Measurements from ENCODE around the gene AKR1B15. TPM values are rescaled to one million over a fixed set of nuclear protein-coding genes. Genes with fewer than 3 reads are reported as not detected.
"Not testable (repeated sequence)": the region's sequence is repeated elsewhere in the genome, so short reads cannot be mapped to it uniquely, and the experiment has no call there.

Gene AKR1B15
- total and polyA plus RNA-seq, 3 experiments from 2014 or later: not detected

DNA sequence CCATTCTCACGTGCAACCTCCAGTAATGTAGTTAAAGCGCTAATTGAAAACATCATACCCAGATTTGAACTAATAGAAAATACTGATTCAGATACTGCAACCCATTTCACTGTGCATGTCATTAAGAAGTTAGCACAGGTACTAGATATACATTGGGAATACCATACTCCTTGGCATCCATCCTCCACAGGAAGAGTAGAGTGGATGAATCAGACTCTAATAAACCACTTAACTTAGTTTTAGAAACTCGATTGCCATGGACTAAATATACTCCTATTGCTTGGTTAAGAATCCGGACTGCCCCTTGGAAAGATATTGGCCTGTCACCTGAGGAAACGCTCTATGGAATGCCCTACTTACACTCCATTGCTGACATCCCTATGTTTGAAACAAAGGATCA, 9.5 kb downstream of the AKR1B15 start:
- Histone ChIP-seq H3K9me3 (ENCODE audit: low read length) (no peaks in the 10 kb centered on the region), H3K36me3 (ENCODE audit: insufficient read depth, low read length) (no peaks in the 10 kb centered on the region), H3K4me3 (ENCODE audit: low read length) (no peak overlapping the region), H3K27me3 (ENCODE audit: insufficient read depth, low read length, poor library complexity, severe bottlenecking) (no peaks in the 10 kb centered on the region), H3K4me1 (ENCODE audit: insufficient read depth, low read length) (peaks cover 8% of the 10 kb centered on the region), H3K27ac (ENCODE audit: low read depth, low read length) (no peak overlapping the region)
- DNase-seq: no peak
- no peak overlapping the region for H3K27ac Mint-ChIP-seq
- peaks cover 10 to 26% of the 10 kb centered on the region in 2 donors for H3K27me3 Mint-ChIP-seq
- peaks cover 0 to 5% (median 2%) of the 10 kb centered on the region in 5 donors for H3K9me3 Mint-ChIP-seq
- CTCF ChIA-PET: no interaction called here
- POLR2A ChIA-PET: no interaction called here
- peaks cover 0 to 4% (median 0%) of the 10 kb centered on the region in 3 donors for H3K36me3 Mint-ChIP-seq
- no peak overlapping the region for H3K4me3 Mint-ChIP-seq
- H3K4me1 Mint-ChIP-seq: peaks cover 4 to 5% (median 4%) of the 10 kb centered on the region in 3 donors

GRCh38 chr7:134561616-134562015, 12.7 kb downstream of the AKR1B15 start:
- POLR2A ChIA-PET; H3K4me1 ChIP-seq (ENCODE audit: insufficient read depth, low read length); H3K36me3 ChIP-seq (ENCODE audit: insufficient read depth, low read length); H3K4me3 ChIP-seq (ENCODE audit: low read length); H3K27me3 ChIP-seq (ENCODE audit: insufficient read depth, low read length, poor library complexity, severe bottlenecking); H3K9me3 Mint-ChIP-seq; H3K9me3 ChIP-seq (ENCODE audit: low read length); H3K4me1 Mint-ChIP-seq; H3K27ac Mint-ChIP-seq; H3K27ac ChIP-seq (ENCODE audit: low read depth, low read length); DNase-seq: not testable (repeated sequence)
- peak overlapping the region in 3 of 7 donors; percentile 33 to 66 (median 48) for H3K4me3 Mint-ChIP-seq
- CTCF ChIA-PET: interaction anchor here (1.1 kb wide), 1 partner anchor 14 kb away, joined by 3 read pairs; no protein-coding TSS in a partner anchor
- H3K27me3 Mint-ChIP-seq: peaks cover 14 to 45% of the 10 kb centered on the region in 2 donors
- peaks cover 0 to 12% (median 0%) of the 10 kb centered on the region in 3 donors for H3K36me3 Mint-ChIP-seq

GRCh38 chr7:134562136-134562535, 13.2 kb downstream of the AKR1B15 start:
- peak in 1 of 5 donors; percentile 59 for DNase-seq
- CTCF ChIA-PET: no interaction called here

DNA sequence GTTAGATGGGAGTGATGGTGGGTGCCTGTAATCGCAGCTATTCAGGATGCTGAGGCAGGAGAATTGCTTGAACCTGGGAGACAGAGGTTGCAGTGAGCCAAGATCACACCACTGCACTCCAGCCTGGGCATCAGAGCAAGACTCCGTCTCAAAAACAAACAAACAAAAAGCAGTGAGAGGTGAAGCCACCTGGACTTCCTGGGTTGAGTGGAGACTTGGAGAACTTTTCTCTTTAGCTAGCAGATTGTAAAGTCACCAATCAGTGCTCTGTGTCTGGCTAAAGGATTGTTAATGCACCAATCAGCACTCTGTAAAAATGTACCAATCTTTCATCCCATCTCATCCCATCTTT, 14.5 kb downstream of the AKR1B15 start:
- POLR2A ChIA-PET; H3K4me1 Mint-ChIP-seq; DNase-seq; H3K36me3 ChIP-seq (ENCODE audit: insufficient read depth, low read length); H3K4me1 ChIP-seq (ENCODE audit: insufficient read depth, low read length); H3K27me3 ChIP-seq (ENCODE audit: insufficient read depth, low read length, poor library complexity, severe bottlenecking); H3K27ac Mint-ChIP-seq; H3K27ac ChIP-seq (ENCODE audit: low read depth, low read length); H3K9me3 ChIP-seq (ENCODE audit: low read length); H3K4me3 ChIP-seq (ENCODE audit: low read length): not testable (repeated sequence)
- Mint-ChIP-seq H3K36me3 (peaks cover 0 to 15% (median 0%) of the 10 kb centered on the region in 3 donors), H3K4me3 (peak overlapping the region in 1 of 7 donors; percentile 69), H3K9me3 (peaks cover 0 to 13% (median 6%) of the 10 kb centered on the region in 5 donors), H3K27me3 (peaks cover 14 to 40% of the 10 kb centered on the region in 2 donors)
- CTCF ChIA-PET: interaction anchor here (0.6 kb wide), 1 partner anchor 1118 kb away, joined by 3 read pairs; no protein-coding TSS in a partner anchor

More at GRCh38 chr7:134562136-134562535, 13.2 kb downstream of the AKR1B15 start:
- H3K4me3 ChIP-seq (ENCODE audit: low read length): no peak overlapping the region
- Mint-ChIP-seq H3K9me3 (peaks cover 0 to 9% (median 5%) of the 10 kb centered on the region in 5 donors), H3K4me1 (peaks cover 4 to 5% (median 4%) of the 10 kb centered on the region in 3 donors), H3K27ac (no peak overlapping the region), H3K36me3 (peaks cover 0 to 12% (median 0%) of the 10 kb centered on the region in 3 donors), H3K4me3 (peak overlapping the region in 2 of 7 donors; percentile 33 to 66), H3K27me3 (peaks cover 14 to 49% of the 10 kb centered on the region in 2 donors)
- no peaks in the 10 kb centered on the region for H3K9me3 ChIP-seq (ENCODE audit: low read length)
- H3K27ac ChIP-seq (ENCODE audit: low read depth, low read length): no peak overlapping the region
- POLR2A ChIA-PET: no interaction called here
- H3K27me3 ChIP-seq (ENCODE audit: insufficient read depth, low read length, poor library complexity, severe bottlenecking): no peaks in the 10 kb centered on the region
- no peaks in the 10 kb centered on the region for H3K36me3 ChIP-seq (ENCODE audit: insufficient read depth, low read length)
- peaks cover 8% of the 10 kb centered on the region for H3K4me1 ChIP-seq (ENCODE audit: insufficient read depth, low read length)

DNA sequence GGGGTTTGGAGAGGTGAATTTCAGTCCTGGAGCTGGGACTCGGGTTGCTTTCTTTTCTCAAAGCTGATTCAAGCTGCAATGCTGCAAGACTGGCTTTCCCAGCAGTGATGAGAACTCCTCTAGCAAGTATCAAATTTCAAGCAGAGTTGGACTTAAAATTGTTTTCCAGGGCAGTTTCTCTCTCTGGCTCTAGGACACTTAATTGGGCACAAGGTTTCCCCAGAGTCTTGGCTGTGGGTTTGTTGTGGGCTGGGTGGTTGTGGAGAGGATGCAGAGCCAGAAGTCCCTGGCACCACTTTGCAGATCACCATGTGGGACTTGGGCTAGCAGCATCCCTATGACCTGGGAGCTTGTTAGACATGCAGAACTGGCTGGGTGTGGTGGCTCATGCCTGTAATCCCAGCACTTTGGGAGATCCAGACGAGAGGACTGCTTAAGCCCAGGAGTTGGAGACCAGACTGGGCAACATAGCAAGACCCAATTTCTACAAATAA, 16.8 kb downstream of the AKR1B15 start:
- H3K36me3 ChIP-seq (ENCODE audit: insufficient read depth, low read length): no peaks in the 10 kb centered on the region
- peaks cover 0 to 19% (median 11%) of the 10 kb centered on the region in 5 donors for H3K9me3 Mint-ChIP-seq
- H3K4me1 ChIP-seq (ENCODE audit: insufficient read depth, low read length): peaks cover 8% of the 10 kb centered on the region
- DNase-seq: no peak
- H3K27me3 ChIP-seq (ENCODE audit: insufficient read depth, low read length, poor library complexity, severe bottlenecking): no peaks in the 10 kb centered on the region
- H3K36me3 Mint-ChIP-seq: peaks cover 0 to 19% (median 0%) of the 10 kb centered on the region in 3 donors
- CTCF ChIA-PET: no interaction called here
- no peak overlapping the region for H3K4me3 ChIP-seq (ENCODE audit: low read length)
- H3K27ac Mint-ChIP-seq: no peak overlapping the region
- no peaks in the 10 kb centered on the region for H3K9me3 ChIP-seq (ENCODE audit: low read length)
- peaks cover 14 to 31% of the 10 kb centered on the region in 2 donors for H3K27me3 Mint-ChIP-seq
- peaks cover 4 to 5% (median 4%) of the 10 kb centered on the region in 3 donors for H3K4me1 Mint-ChIP-seq
- H3K27ac ChIP-seq (ENCODE audit: low read depth, low read length): no peak overlapping the region
- POLR2A ChIA-PET: no interaction called here
- H3K4me3 Mint-ChIP-seq: no peak overlapping the region

DNA sequence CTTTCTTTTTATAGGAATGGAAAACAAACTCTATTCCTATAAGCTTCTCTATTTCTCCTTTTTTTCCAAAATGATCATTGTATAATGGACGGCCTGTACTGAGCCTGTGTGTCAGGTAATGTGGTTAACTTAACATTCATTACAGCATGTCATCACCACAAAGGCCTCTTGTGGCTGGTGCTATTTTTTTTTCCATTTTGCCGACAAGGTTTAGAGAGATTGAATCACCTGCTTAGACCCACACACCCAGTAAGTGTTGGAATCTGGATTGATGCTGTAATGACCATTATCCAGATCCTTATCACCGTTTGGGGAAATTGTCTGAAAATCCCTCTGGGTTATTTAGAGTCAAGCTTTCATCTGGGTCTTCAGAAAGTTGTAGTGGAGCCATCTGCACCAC, 18.5 kb downstream of the AKR1B15 start:
- Mint-ChIP-seq H3K4me1 (no peaks in the 10 kb centered on the region), H3K27ac (no peak overlapping the region), H3K4me3 (no peak overlapping the region), H3K9me3 (peaks cover 0 to 19% (median 12%) of the 10 kb centered on the region in 5 donors), H3K27me3 (peaks cover 16 to 31% of the 10 kb centered on the region in 2 donors), H3K36me3 (peaks cover 0 to 16% (median 2%) of the 10 kb centered on the region in 3 donors)
- no peak for DNase-seq
- POLR2A ChIA-PET: no interaction called here
- Histone ChIP-seq H3K4me1 (ENCODE audit: insufficient read depth, low read length) (no peaks in the 10 kb centered on the region), H3K27ac (ENCODE audit: low read depth, low read length) (no peak overlapping the region), H3K27me3 (ENCODE audit: insufficient read depth, low read length, poor library complexity, severe bottlenecking) (no peaks in the 10 kb centered on the region), H3K9me3 (ENCODE audit: low read length) (no peaks in the 10 kb centered on the region), H3K36me3 (ENCODE audit: insufficient read depth, low read length) (no peaks in the 10 kb centered on the region), H3K4me3 (ENCODE audit: low read length) (no peak overlapping the region)
- CTCF ChIA-PET: no interaction called here

DNA sequence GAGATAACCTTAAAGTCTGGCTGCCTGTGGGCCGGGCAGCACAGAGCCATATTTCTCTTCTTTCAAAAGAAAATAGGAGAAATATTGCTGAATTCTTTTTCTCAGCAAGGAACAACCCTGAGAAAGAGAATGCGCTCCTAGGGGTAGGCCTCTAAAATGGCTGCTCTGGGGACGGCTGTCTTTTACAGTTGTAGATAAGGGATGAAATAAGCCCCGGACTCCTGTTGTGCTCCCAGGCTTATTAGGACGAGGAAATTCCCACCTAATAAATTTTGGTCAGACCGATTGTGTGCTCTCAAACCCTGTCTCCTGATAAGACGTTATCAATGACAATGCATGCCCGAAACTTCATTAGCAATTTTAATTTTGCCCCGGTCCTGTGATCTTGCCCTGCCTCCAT, 21.1 kb downstream of the AKR1B15 start:
- H3K36me3 ChIP-seq (ENCODE audit: insufficient read depth, low read length); H3K4me1 Mint-ChIP-seq; H3K9me3 ChIP-seq (ENCODE audit: low read length); H3K4me3 Mint-ChIP-seq; H3K36me3 Mint-ChIP-seq; POLR2A ChIA-PET; DNase-seq; H3K4me1 ChIP-seq (ENCODE audit: insufficient read depth, low read length); H3K4me3 ChIP-seq (ENCODE audit: low read length); CTCF ChIA-PET; H3K27me3 ChIP-seq (ENCODE audit: insufficient read depth, low read length, poor library complexity, severe bottlenecking); H3K27ac Mint-ChIP-seq; H3K27ac ChIP-seq (ENCODE audit: low read depth, low read length): not testable (repeated sequence)
- Mint-ChIP-seq H3K27me3 (peaks cover 6 to 29% of the 10 kb centered on the region in 2 donors), H3K9me3 (peaks cover 0 to 10% (median 8%) of the 10 kb centered on the region in 5 donors)

GRCh38 chr7:134571101-134571500, 22.2 kb downstream of the AKR1B15 start:
- H3K27ac Mint-ChIP-seq: no peak overlapping the region
- H3K36me3 Mint-ChIP-seq: peaks cover 0 to 8% (median 2%) of the 10 kb centered on the region in 3 donors
- Histone ChIP-seq H3K27me3 (ENCODE audit: insufficient read depth, low read length, poor library complexity, severe bottlenecking) (no peaks in the 10 kb centered on the region), H3K4me1 (ENCODE audit: insufficient read depth, low read length) (no peaks in the 10 kb centered on the region), H3K4me3 (ENCODE audit: low read length) (no peak overlapping the region), H3K9me3 (ENCODE audit: low read length) (no peaks in the 10 kb centered on the region), H3K36me3 (ENCODE audit: insufficient read depth, low read length) (no peaks in the 10 kb centered on the region), H3K27ac (ENCODE audit: low read depth, low read length) (no peak overlapping the region)
- DNase-seq: no peak
- H3K4me1 Mint-ChIP-seq: no peaks in the 10 kb centered on the region
- POLR2A ChIA-PET: no interaction called here
- H3K9me3 Mint-ChIP-seq: peaks cover 0 to 10% (median 8%) of the 10 kb centered on the region in 5 donors
- CTCF ChIA-PET: no interaction called here
- no peak overlapping the region for H3K4me3 Mint-ChIP-seq
- H3K27me3 Mint-ChIP-seq: peaks cover 9 to 17% of the 10 kb centered on the region in 2 donors

All from CD8-positive, alpha-beta memory T cell (primary cell).